ENCODE measurements around the gene LDLRAD2. TPM values are rescaled to one million over a fixed set of nuclear protein-coding genes. Genes with fewer than 3 reads are reported as not detected.

Gene LDLRAD2
- polyA plus RNA-seq, 1 of the 3 experiments (the other 2 are of a cell fraction) = 0.02 TPM

DNA sequence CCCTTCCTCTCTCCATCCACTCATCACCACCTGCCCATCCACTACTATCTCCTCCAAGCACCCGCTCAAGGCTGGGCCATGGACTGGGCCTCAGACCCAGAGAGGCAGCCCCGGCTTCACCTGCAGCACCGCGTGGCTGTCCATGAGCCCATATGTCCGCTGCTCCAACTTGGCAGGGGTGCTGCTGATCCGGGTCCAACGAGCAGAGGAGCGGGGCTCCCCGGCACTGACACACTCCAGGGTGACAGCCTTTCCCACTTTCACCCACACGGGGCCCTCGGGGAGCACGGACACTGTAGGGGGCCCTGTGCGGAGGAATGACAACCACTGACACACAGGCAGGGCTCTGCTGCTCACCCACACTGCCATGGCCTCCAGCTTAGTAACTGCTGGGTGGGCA, 28.9 kb downstream of the LDLRAD2 start:
- DNase-seq = no peak
- ChIA-PET CTCF (no interaction called here), POLR2A (no interaction called here)
- Histone ChIP-seq H3K9me2 (no peaks in the 10 kb centered on the region), H2AFZ (ENCODE audit: low read depth) (no peak overlapping the region), H3K36me3 (replicated peaks in 1 of 2; ENCODE audit: control insufficient read depth in 1 of 2, insufficient read depth in 2 of 2, low read length in 1 of 2) (peaks cover 19 to 28% of the 10 kb centered on the region in 2 experiments), H3K4me3 (ENCODE audit: low read depth in 2 of 2, low read length in 1 of 2) (no peak overlapping the region), H3K9me3 (no peaks in the 10 kb centered on the region), H3K9ac (no peak overlapping the region), H3K4me2 (no peak overlapping the region), H3F3A (replicated peaks; ENCODE audit: insufficient read depth) (no peaks in the 10 kb centered on the region), H3K79me2 (ENCODE audit: insufficient read depth) (no peaks in the 10 kb centered on the region), H4K20me1 (ENCODE audit: insufficient read depth) (no peaks in the 10 kb centered on the region), H3K27ac (ENCODE audit: low read depth in 2 of 2, low read length in 1 of 2) (no peak overlapping the region), H3K27me3 (ENCODE audit: insufficient read depth) (no peaks in the 10 kb centered on the region), H3K4me1 (ENCODE audit: control insufficient read depth in 1 of 2, insufficient read depth in 2 of 2, low read depth in 1 of 2, low read length in 1 of 2) (no peaks in the 10 kb centered on the region)
- WGBS (ENCODE audit: low lambda C conversion rate) = 97% methylated on average over 13 of the region's 13 CpGs
- TF ChIP-seq REST (IDR thresholded peaks at IDR 0.05; ENCODE audit: low read depth, low read length) (no peak), MXI1 (IDR thresholded peaks at IDR 0.05; ENCODE audit: low read depth, low read length) (no peak), RAD21 (IDR thresholded peaks at IDR 0.05; ENCODE audit: low read length) (no peak), NRF1 (IDR thresholded peaks at IDR 0.05; ENCODE audit: low read depth, low read length) (no peak), YY1 (IDR thresholded peaks at IDR 0.05; ENCODE audit: low read depth) (no peak), FOXM1 (IDR thresholded peaks at IDR 0.05; ENCODE audit: low read depth) (no peak), RXRA (IDR thresholded peaks at IDR 0.05; ENCODE audit: borderline replicate concordance, low read depth) (no peak), TCF12 (IDR thresholded peaks at IDR 0.05) (no peak), NFIC (IDR thresholded peaks at IDR 0.05; ENCODE audit: borderline replicate concordance) (no peak), MEF2A (IDR thresholded peaks at IDR 0.05; ENCODE audit: borderline replicate concordance, low read depth) (no peak), TAF1 (IDR thresholded peaks at IDR 0.05; ENCODE audit: borderline replicate concordance, low read depth, low read length) (no peak), POLR2AphosphoS5 (IDR thresholded peaks at IDR 0.05; ENCODE audit: low read depth, low read length) (no peak), FOSL2 (IDR thresholded peaks at IDR 0.05; ENCODE audit: borderline replicate concordance, low read depth) (no peak), CTCF (IDR thresholded peaks at IDR 0.05) (no peak), RCOR1 (IDR thresholded peaks at IDR 0.05; ENCODE audit: low read length) (no peak), EP300 (IDR thresholded peaks at IDR 0.05; ENCODE audit: borderline replicate concordance in 1 of 2, low read depth in 1 of 2, low read length in 1 of 2) (no peak), JUND (IDR thresholded peaks at IDR 0.05) (no peak)
- TF ChIP-seq, protein P1, sequence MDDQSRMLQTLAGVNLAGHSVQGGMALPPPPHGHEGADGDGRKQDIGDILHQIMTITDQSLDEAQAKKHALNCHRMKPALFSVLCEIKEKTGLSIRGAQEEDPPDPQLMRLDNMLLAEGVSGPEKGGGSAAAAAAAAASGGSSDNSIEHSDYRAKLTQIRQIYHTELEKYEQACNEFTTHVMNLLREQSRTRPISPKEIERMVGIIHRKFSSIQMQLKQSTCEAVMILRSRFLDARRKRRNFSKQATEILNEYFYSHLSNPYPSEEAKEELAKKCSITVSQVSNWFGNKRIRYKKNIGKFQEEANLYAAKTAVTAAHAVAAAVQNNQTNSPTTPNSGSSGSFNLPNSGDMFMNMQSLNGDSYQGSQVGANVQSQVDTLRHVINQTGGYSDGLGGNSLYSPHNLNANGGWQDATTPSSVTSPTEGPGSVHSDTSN (IDR thresholded peaks at IDR 0.05) = no peak
- TF ChIP-seq, protein P2, sequence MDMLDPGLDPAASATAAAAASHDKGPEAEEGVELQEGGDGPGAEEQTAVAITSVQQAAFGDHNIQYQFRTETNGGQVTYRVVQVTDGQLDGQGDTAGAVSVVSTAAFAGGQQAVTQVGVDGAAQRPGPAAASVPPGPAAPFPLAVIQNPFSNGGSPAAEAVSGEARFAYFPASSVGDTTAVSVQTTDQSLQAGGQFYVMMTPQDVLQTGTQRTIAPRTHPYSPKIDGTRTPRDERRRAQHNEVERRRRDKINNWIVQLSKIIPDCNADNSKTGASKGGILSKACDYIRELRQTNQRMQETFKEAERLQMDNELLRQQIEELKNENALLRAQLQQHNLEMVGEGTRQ (IDR thresholded peaks at IDR 0.05; ENCODE audit: borderline replicate concordance, low read depth, low read length) = no peak

All from SK-N-SH (cell line).